Fibroblast of skin of right quadriceps (primary cell): ENCODE measurements around the gene RPS19BP1.
"Not testable (repeated sequence)": the region's sequence is repeated elsewhere in the genome, so short reads cannot be mapped to it uniquely, and the experiment has no call there.

ENCODE experiments used
- DNase-seq: peaks from one replicate; pipeline ENCODE4 v3.0.0-alpha.2; 2013

Gene RPS19BP1

GRCh38 chr22:39510529-39511149 lies 21.9 kb downstream of the RPS19BP1 start:
- no peak for DNase-seq

- no peak for DNase-seq
Observed at GRCh38 chr22:39508393-39508792, 24.2 kb downstream of the RPS19BP1 start.

DNA sequence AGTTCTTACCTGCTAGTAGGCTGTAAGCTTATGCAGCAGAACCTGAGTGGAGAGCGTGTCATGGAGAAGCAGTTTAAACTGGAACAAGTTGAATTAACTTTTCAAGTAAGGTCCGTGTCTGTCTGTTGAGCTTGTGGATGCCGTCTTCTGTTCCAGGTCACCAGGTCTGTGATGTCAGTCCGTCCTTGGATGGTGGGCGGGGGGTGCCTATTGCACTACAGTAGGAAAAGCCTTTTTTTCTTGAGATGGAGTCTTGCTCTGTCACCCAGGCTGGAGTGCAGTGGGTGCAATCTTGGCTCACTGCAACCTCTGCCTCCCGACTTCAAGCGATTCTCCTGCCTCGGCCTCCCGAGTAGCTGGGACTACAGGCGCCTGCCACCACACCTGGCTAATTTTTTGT lies 25.5 kb downstream of the RPS19BP1 start:
- DNase-seq: not testable (repeated sequence)

DNA sequence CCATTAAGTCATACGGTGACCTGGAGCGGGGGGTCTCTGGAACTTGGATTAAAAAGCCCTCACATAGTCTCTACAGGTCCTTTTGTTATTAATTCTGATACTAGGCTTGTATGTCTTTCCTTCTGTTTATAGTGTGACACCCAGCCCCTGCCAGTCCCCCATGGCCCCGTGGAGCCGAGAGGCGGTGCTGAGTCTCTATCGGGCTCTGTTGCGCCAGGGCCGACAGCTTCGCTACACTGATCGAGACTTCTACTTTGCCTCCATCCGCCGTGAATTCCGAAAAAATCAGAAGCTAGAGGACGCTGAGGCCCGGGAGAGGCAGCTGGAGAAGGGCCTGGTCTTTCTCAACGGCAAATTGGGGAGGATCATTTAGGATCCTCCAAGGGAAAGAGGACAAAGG lies 28.5 kb downstream of the RPS19BP1 start:
- no peak for DNase-seq

GRCh38 chr22:39503630-39504029 lies 28.9 kb downstream of the RPS19BP1 start:
- no peak for DNase-seq

- no peak for DNase-seq
Observed at GRCh38 chr22:39502789-39503409, 29.6 kb downstream of the RPS19BP1 start.

DNA sequence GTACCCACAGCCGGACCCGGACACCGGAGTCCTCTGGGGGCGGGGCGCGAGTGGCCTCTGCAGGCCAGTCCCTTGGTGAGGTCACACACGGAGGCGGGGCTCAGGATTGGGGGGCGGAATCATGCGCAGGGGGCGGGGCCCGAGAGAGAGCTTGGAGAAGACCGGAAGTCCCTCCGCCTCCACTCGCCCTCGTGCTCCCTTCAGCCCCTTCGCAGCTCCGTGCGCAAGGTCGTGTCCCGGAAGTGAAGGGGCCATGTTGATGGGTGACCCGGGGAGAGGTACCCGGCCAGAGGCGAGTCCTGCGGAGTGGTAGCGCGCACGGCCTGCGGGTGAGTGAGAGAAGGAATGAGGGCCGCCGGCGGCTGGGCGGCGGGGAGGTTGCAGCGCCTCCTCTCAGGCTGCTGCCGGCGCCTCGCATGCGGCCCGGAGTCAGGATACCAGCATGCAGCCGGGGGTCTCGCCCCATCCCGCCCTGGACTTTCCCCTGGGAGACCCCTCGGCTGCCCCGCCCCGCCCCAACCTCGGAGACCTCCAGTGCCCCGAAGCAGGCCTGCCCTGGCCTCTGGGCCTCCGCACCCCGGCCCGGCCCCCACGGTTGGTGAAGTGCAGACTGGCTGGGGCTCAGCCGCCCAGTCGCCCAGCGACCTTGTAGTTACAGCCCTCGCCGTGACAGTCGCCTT lies 30.3 kb downstream of the RPS19BP1 start, which contains the start of gene MIEF1:
Gene MIEF1 (plus strand): TSS at position 182 of the 680 bp plus-strand sequence. CDS start 9,005 bp downstream, outside the sequence.
- DNase-seq: peak; percentile 92

GRCh38 chr22:39501644-39502108 lies 30.9 kb downstream of the RPS19BP1 start:
- DNase-seq: no peak

DNA sequence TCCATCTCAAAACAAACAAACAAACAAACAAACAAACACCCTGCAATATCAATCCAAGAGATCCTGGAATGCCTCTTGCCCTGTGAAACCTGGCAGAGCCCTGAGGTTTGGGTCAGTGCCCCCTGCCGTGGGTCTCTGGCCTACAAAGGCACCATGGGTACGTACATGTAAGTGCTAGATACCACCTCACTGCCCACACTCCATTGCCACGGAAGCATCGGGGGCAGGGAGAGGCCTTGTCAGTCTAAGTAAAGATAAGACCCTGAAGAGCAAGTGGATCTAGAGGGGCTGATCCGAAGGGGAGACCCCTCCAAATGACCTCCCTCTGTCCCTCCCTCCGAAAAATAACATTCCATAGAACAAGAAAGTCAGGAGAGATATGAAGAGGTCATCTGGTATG lies 32.4 kb downstream of the RPS19BP1 start:
- DNase-seq: no peak

GRCh38 chr22:39498802-39499201 lies 33.7 kb downstream of the RPS19BP1 start:
- no peak for DNase-seq

DNA sequence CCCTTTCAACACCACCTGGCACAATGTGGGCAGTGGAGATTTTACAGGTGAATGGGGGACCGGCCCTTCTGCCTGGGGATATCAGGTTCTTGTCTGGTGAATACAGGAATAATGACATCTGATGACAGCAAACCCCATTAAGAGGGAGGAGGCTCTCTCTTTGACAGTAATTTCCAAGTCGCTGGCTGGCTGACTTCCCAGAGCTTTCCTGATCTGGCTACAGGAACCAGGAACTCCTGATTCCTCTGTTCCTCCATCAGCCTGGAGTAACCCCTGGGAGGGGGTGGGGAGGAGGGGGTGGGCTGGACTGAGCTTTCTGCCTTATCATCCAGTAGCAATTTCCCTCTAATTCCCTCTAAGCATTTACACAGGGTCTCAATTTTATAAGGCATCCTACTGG lies 34.2 kb downstream of the RPS19BP1 start:
- no peak for DNase-seq

GRCh38 chr22:39497429-39497828 lies 35.1 kb downstream of the RPS19BP1 start:
- no peak for DNase-seq

GRCh38 chr22:39496131-39496838 lies 36.3 kb downstream of the RPS19BP1 start:
- peak; percentile 36 for DNase-seq

DNA sequence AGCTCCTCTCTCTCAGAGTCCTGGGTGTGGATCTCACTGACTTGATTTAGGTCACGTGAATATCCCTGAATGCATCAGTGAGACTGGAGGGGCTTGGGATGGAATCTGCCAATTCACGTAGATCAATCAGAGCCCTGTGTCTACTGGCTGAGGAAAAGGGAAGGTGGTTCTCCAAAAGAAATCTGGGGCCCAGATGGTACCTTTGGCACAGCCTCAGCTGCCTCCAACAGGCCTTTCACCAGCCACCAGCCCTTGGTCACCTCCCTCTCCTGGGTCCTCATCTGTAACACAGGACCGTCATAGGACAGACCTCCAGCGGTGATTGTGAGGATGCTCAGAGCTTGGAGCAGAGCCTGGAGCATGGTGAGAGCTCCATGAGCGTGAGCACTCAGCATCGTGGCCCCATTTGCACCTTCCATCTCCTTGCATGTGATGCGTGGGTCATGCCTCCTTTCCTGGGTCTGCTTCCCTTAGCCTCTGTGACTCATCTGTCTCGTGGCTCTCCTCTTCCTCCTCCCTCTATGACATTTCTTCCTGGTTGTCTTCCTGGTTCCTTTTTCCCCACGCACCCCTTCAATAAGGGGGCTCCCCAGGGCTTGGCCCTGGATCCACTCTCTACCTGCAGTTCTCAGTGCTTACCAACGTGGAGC lies 38.0 kb downstream of the RPS19BP1 start:
- no peak for DNase-seq

- peak; percentile 73 for DNase-seq
Observed at GRCh38 chr22:39493759-39494158, 38.8 kb downstream of the RPS19BP1 start.

DNA sequence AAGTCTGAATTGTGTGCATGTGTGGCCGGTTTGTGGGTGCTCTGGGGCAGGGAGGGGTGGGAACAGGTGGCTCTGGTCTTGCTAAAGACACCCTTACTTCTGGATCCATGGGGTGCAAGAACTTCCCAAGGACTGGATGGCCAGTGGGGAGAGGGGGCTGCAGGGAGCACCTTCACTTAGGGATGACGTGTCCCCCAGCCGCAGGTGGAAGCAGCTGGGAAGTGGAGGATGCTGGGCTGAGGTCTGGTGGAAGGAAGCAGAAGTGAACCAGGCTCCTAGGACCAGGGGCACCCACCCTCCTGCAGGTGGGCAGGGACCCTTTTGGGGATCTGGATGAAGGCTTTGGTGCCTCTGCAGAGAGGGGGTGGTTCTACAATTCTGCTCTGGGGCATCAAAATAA lies 40.4 kb downstream of the RPS19BP1 start:
- DNase-seq: no peak

- no peak for DNase-seq
Observed at GRCh38 chr22:39491696-39492095, 40.9 kb downstream of the RPS19BP1 start.

DNA sequence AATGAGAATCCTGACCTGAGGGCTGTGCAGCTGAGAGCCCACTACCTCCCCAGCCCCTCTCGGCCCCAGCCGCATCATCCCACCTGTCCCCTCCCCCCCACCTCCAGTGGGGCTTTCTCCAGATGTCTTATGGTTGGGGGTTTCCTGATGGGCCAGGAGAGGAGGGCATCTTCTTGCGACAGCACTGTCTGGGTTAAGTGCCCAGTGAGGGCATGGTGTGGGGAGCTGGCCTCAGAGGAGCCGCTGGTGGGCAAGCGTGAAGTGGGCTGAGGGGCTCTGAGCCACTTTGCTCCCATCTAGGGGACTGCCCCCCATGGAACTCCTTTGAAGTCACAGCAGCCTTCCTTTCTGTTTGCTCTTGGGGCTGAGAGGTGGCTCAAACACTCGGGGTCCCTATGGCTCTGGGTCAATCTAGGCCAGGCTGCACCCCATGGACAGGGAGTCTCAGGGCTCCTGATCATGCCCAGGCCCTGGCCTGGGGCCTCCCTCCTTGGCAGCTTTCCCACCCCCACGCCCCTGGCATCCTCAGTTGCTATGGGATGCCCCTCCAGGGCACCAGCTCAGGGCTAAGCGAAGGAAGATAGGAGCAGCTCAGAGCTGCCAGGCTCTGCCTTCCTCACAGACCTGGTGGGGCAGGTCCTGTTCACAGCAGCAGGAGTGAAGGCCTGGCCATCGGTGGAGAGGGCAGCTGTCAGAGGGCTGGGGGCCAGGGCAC lies 41.4 kb downstream of the RPS19BP1 start:
- DNase-seq: no peak

- DNase-seq: peak; percentile 64
Observed at GRCh38 chr22:39490135-39490798, 42.3 kb downstream of the RPS19BP1 start.

GRCh38 chr22:39489094-39490068 lies 43.2 kb downstream of the RPS19BP1 start:
- DNase-seq: no peak
